H9 (cell line): Measurements from ENCODE around the gene CHM. TPM values are rescaled to one million over a fixed set of nuclear protein-coding genes. Genes with fewer than 3 reads are reported as not detected.

Experiments used
- DNase-seq: peaks from one replicate; pipeline ENCODE4 v3.0.0-alpha.2; 2017
- H2AFZ ChIP-seq: one replicate; pipeline ENCODE4 v1.6.1; 2013; ENCODE audit warnings: mild to moderate bottlenecking, low read length, control low read depth, moderate library complexity
- H2AK5ac ChIP-seq: 2 replicates; pipeline ENCODE4 v1.6.1; 2013; ENCODE audit warnings: low read length, control low read depth, mixed read lengths; ENCODE audit not compliant: insufficient read length
- H2BK120ac ChIP-seq: one replicate; pipeline ENCODE4 v1.6.1; 2013; ENCODE audit warnings: low read depth, mild to moderate bottlenecking, low read length, control low read depth, inconsistent platforms; ENCODE audit not compliant: poor library complexity, severe bottlenecking
- H2BK12ac ChIP-seq: 2 replicates; pipeline ENCODE4 v1.6.1; 2013; ENCODE audit warnings: low read length, control low read depth, mixed read lengths, low read depth; ENCODE audit not compliant: insufficient read length
- H2BK15ac ChIP-seq: 2 replicates; pipeline ENCODE4 v1.6.1; 2013; ENCODE audit warnings: low read depth, low read length, control low read depth
- H2BK20ac ChIP-seq: one replicate; pipeline ENCODE4 v1.6.1; 2013; ENCODE audit warnings: low read depth, mild to moderate bottlenecking, low read length, control low read depth, inconsistent platforms; ENCODE audit not compliant: poor library complexity, severe bottlenecking
- H2BK5ac ChIP-seq: 2 replicates; pipeline ENCODE4 v1.6.1; 2013; ENCODE audit warnings: low read length, control low read depth, mixed read lengths; ENCODE audit not compliant: insufficient read length
- H3K14ac ChIP-seq: 2 replicates; pipeline ENCODE4 v1.6.1; 2013; ENCODE audit warnings: low read length, control low read depth; ENCODE audit not compliant: insufficient read depth
- H3K18ac ChIP-seq: 2 replicates; pipeline ENCODE4 v1.6.1; 2013; ENCODE audit warnings: low read depth, mild to moderate bottlenecking, mixed read lengths, low read length, control low read depth; ENCODE audit not compliant: insufficient read length
- H3K23ac ChIP-seq: 2 replicates; pipeline ENCODE4 v1.6.1; 2013; ENCODE audit warnings: low read length, control low read depth, mixed read lengths, low read depth; ENCODE audit not compliant: insufficient read length
- H3K23me2 ChIP-seq: 2 replicates; pipeline ENCODE4 v1.6.1; 2013; ENCODE audit warnings: low read depth, mild to moderate bottlenecking, mixed read lengths, low read length, control low read depth; ENCODE audit not compliant: insufficient read length, poor library complexity, severe bottlenecking
- H3K27ac ChIP-seq: 2 replicates; pipeline ENCODE4 v1.5.1; 2013; ENCODE audit warnings: low read length, control low read depth, mixed read lengths, low read depth; ENCODE audit not compliant: insufficient read length
- H3K27me3 ChIP-seq: 2 replicates; pipeline ENCODE4 v1.6.1; 2013; ENCODE audit warnings: low read length, control low read depth, inconsistent platforms; ENCODE audit not compliant: insufficient read depth
- H3K4ac ChIP-seq: 2 replicates; pipeline ENCODE4 v1.6.1; 2013; ENCODE audit warnings: low read depth, mild to moderate bottlenecking, control low read depth, inconsistent platforms, low read length, moderate library complexity
- H3K4me1 ChIP-seq: 2 replicates; pipeline ENCODE4 v1.6.1; 2013; ENCODE audit warnings: low read length, control low read depth, inconsistent platforms; ENCODE audit not compliant: insufficient read depth
- H3K4me2 ChIP-seq: 2 replicates; pipeline ENCODE4 v1.6.1; 2013; ENCODE audit warnings: low read length, control low read depth, mixed read lengths; ENCODE audit not compliant: insufficient read length, insufficient read depth
- H3K56ac ChIP-seq: 2 replicates; pipeline ENCODE4 v1.6.1; 2013; ENCODE audit warnings: low read depth, mild to moderate bottlenecking, mixed read lengths, low read length, control low read depth; ENCODE audit not compliant: insufficient read length
- H3K79me1 ChIP-seq: 2 replicates; pipeline ENCODE4 v1.6.1; 2013; ENCODE audit warnings: low read depth, mild to moderate bottlenecking, moderate library complexity, low read length, control low read depth, inconsistent platforms; ENCODE audit not compliant: insufficient read depth, poor library complexity, severe bottlenecking
- H3K79me2 ChIP-seq: 2 replicates; pipeline ENCODE4 v1.6.1; 2013; ENCODE audit warnings: low read length, control low read depth, inconsistent platforms; ENCODE audit not compliant: insufficient read depth
- H3K9ac ChIP-seq: 2 replicates; pipeline ENCODE4 v1.6.1; 2013; ENCODE audit warnings: low read length, control low read depth, mixed read lengths; ENCODE audit not compliant: insufficient read length; ENCODE audit errors: extremely low read depth
- H3K9me3 ChIP-seq: one replicate; pipeline ENCODE4 v1.6.1; 2013; ENCODE audit warnings: low read depth, low read length, inconsistent platforms; ENCODE audit not compliant: control insufficient read depth
- H3T11ph ChIP-seq: one replicate; pipeline ENCODE4 v1.6.1; 2013; ENCODE audit warnings: mild to moderate bottlenecking, low read length, control low read depth, inconsistent platforms
- H4K20me1 ChIP-seq: one replicate; pipeline ENCODE4 v1.6.1; 2013; ENCODE audit not compliant: control insufficient read depth, insufficient read length, insufficient read depth
- H4K5ac ChIP-seq: 2 replicates; pipeline ENCODE4 v1.6.1; 2013; ENCODE audit warnings: low read depth, mild to moderate bottlenecking, mixed read lengths, low read length, control low read depth; ENCODE audit not compliant: insufficient read length
- H4K8ac ChIP-seq: replicated peaks from 2 replicates; pipeline ENCODE4 v1.6.1; 2013; ENCODE audit warnings: low read length, control low read depth, mixed read lengths, low read depth; ENCODE audit not compliant: insufficient read length
- H4K91ac ChIP-seq: 2 replicates; pipeline ENCODE4 v1.6.1; 2013; ENCODE audit warnings: low read depth, mild to moderate bottlenecking, moderate library complexity, mixed read lengths, low read length, control low read depth; ENCODE audit not compliant: insufficient read length
- H3K27ac Mint-ChIP-seq, 3 experiments: 2 replicates in 2 of 3; 3 replicates in 1 of 3; pipeline ENCODE4 v1.8.0; 2020 to 2021; ENCODE audit warnings: mixed read lengths in 3 of 3, mild to moderate bottlenecking in 1 of 3, moderate library complexity in 1 of 3
- H3K27me3 Mint-ChIP-seq: 2 replicates; pipeline ENCODE4 v1.8.0; 2021; ENCODE audit warnings: low read depth, mild to moderate bottlenecking, moderate library complexity, mixed read lengths
- H3K36me3 Mint-ChIP-seq, 3 experiments: 2 replicates in 2 of 3; 3 replicates in 1 of 3; pipeline ENCODE4 v1.8.0; 2020 to 2021; ENCODE audit warnings: low read depth in 3 of 3, mixed read lengths in 3 of 3; ENCODE audit not compliant: insufficient read depth in 1 of 3
- H3K4me1 Mint-ChIP-seq, 2 experiments: 2 replicates each; pipeline ENCODE4 v1.8.0; 2020; ENCODE audit warnings: mixed read lengths in 2 of 2
- H3K4me3 Mint-ChIP-seq, 2 experiments: 2 replicates in 1 of 2; 3 replicates in 1 of 2; pipeline ENCODE4 v1.8.0; 2020 to 2021; ENCODE audit warnings: mild to moderate bottlenecking in 2 of 2, mixed read lengths in 2 of 2, moderate library complexity in 1 of 2
- H3K9me3 Mint-ChIP-seq, 2 experiments: 2 replicates in 1 of 2; 3 replicates in 1 of 2; pipeline ENCODE4 v1.8.0; 2020; ENCODE audit warnings: mild to moderate bottlenecking in 2 of 2, mixed read lengths in 2 of 2, moderate library complexity in 1 of 2
- WGBS: extraction: QIAGEN DNeasy Blood & Tissue Kit; methylation state at CpG from one replicate; pipeline ENCODE4 v1.1.7; 2013; ENCODE audit warnings: missing lambda C conversion rate, low lambda C conversion rate, mixed read lengths; ENCODE audit not compliant: insufficient read length; ENCODE audit errors: extremely low coverage; 5-methylcytosine and 5-hydroxymethylcytosine counted together
- total RNA-seq: library from RNA; stranded (reverse); gene quantifications from 2 replicates; pipeline ENCODE4 v1.2.1, GENCODE V29; 2021
- TF ChIP-seq, protein P1 (sequence below): fragments of 200-600 bp; sonication (generic); conservative IDR thresholded peaks from 3 replicates; pipeline ENCODE4 v1.8.0; 2021; ENCODE audit warnings: antibody characterized with exemption, mild to moderate bottlenecking

The CHM gene
- total RNA-seq, 1 experiment from 2014 or later, result 28.4 TPM

DNA sequence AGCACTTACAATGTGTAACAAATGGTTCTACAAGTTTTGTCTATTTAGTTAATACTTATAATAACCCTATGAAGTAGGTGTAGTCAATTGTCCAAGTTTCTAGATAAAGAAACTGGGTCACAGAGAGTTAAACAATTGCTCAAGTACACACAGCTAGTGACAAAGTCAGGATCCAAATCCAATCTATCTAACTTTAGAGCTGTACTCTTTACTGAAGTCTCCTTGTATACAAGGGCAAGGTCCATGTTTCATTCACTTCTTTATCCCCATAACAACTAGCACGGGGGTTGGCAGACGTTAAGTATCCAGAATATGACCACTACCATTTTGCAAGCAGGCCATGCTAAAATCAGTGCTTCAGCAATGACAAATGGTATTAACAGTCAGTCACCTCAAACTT is 141.0 kb downstream of the CHM start:
- Histone ChIP-seq H3K27me3 (no peaks in the 10 kb centered on the region), H3K9me3 (no peaks in the 10 kb centered on the region), H3K23me2 (no peaks in the 10 kb centered on the region), H4K8ac (no peak overlapping the region), H4K5ac (no peak overlapping the region), H2AFZ (no peak overlapping the region), H3T11ph (no peak overlapping the region), H3K18ac (no peak overlapping the region), H3K79me2 (no peaks in the 10 kb centered on the region), H3K23ac (no peak overlapping the region), H2BK120ac (no peak overlapping the region), H3K9ac (no peak overlapping the region), H3K4me2 (no peak overlapping the region), H3K4ac (no peak overlapping the region), H2BK20ac (no peak overlapping the region), H3K4me1 (no peaks in the 10 kb centered on the region; the same call in 1 of the 2 replicates), H2AK5ac (no peak overlapping the region), H4K91ac (no peak overlapping the region), H4K20me1 (no peaks in the 10 kb centered on the region), H3K79me1 (no peaks in the 10 kb centered on the region), H3K27ac (no peak overlapping the region), H3K56ac (no peak overlapping the region), H2BK12ac (no peak overlapping the region), H2BK15ac (no peak overlapping the region), H3K14ac (no peak overlapping the region), H2BK5ac (no peak overlapping the region)
- DNase-seq, result no peak
- peaks cover 0 to 4% (median 3%) of the 10 kb centered on the region in 3 experiments; a peak in 5 of 7 replicates for H3K36me3 Mint-ChIP-seq
- H3K27ac Mint-ChIP-seq, result no peak overlapping the region
- peaks cover 3 to 11% of the 10 kb centered on the region in 2 experiments; a peak in 3 of 4 replicates for H3K4me1 Mint-ChIP-seq
- H3K27me3 Mint-ChIP-seq, result no peaks in the 10 kb centered on the region
- peaks cover 0 to 5% of the 10 kb centered on the region in 2 experiments; a peak in 3 of 5 replicates for H3K9me3 Mint-ChIP-seq
- no CpG with 5 or more reads among the region's 2 CpGs for WGBS
- H3K4me3 Mint-ChIP-seq, result no peak overlapping the region
- TF ChIP-seq, protein P1, sequence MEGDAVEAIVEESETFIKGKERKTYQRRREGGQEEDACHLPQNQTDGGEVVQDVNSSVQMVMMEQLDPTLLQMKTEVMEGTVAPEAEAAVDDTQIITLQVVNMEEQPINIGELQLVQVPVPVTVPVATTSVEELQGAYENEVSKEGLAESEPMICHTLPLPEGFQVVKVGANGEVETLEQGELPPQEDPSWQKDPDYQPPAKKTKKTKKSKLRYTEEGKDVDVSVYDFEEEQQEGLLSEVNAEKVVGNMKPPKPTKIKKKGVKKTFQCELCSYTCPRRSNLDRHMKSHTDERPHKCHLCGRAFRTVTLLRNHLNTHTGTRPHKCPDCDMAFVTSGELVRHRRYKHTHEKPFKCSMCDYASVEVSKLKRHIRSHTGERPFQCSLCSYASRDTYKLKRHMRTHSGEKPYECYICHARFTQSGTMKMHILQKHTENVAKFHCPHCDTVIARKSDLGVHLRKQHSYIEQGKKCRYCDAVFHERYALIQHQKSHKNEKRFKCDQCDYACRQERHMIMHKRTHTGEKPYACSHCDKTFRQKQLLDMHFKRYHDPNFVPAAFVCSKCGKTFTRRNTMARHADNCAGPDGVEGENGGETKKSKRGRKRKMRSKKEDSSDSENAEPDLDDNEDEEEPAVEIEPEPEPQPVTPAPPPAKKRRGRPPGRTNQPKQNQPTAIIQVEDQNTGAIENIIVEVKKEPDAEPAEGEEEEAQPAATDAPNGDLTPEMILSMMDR, result no peak
